Common myeloid progenitor, CD34-positive (primary cell): ENCODE measurements around the gene SIDT2.

ENCODE experiments used
- CTCF ChIA-PET: fragments of 350-600 bp; sonication (Branson Sonifier 250); formaldehyde crosslinking; loops from one replicate; lab custom pipeline; 2021; ENCODE audit warnings: antibody characterized with exemption; lab: Charles Lee
- POLR2A ChIA-PET: fragments of 350-600 bp; sonication (Branson Sonifier 250); formaldehyde crosslinking; loops from one replicate; lab custom pipeline; 2021; ENCODE audit warnings: antibody characterized with exemption; lab: Charles Lee
- DNase-seq, 3 donors: peaks; one replicate each; pipeline versions ENCODE4 v3.0.0 to v3.0.0-alpha.2; 2013
- H3K27ac ChIP-seq, 2 experiments: 1 replicate in 1 of 2; 2 replicates in 1 of 2; pipeline ENCODE4 v1.7.0; 2013; ENCODE audit warnings: inconsistent platforms in 2 of 2, low read length in 2 of 2, mild to moderate bottlenecking in 2 of 2, low read depth in 1 of 2, moderate library complexity in 1 of 2; ENCODE audit not compliant: severe bottlenecking in 2 of 2, insufficient read depth in 1 of 2, poor library complexity in 1 of 2
- H3K27me3 ChIP-seq, 5 experiments: replicated peaks in 2 of 5; 1 replicate in 3 of 5; 2 replicates in 2 of 5; pipeline versions ENCODE4 v1.6.1 to v1.7.0; 2013; ENCODE audit warnings: low read length in 4 of 5, mild to moderate bottlenecking in 2 of 5, moderate library complexity in 2 of 5, inconsistent platforms in 1 of 5; ENCODE audit not compliant: insufficient read depth in 5 of 5, control insufficient read depth in 4 of 5
- H3K36me3 ChIP-seq, 4 experiments: 1 replicate in 2 of 4; 2 replicates in 2 of 4; pipeline versions ENCODE4 v1.6.1 to v1.7.0; 2013; ENCODE audit warnings: low read length in 3 of 4, control low read depth in 1 of 4, mild to moderate bottlenecking in 1 of 4; ENCODE audit not compliant: control insufficient read depth in 4 of 4, insufficient read depth in 4 of 4
- H3K4me1 ChIP-seq, 4 experiments: 1 replicate in 3 of 4; 2 replicates in 1 of 4; pipeline versions ENCODE4 v1.6.1 to v1.7.1; 2013; ENCODE audit warnings: low read length in 3 of 4, mild to moderate bottlenecking in 3 of 4, control low read depth in 1 of 4, inconsistent platforms in 1 of 4, moderate library complexity in 1 of 4; ENCODE audit not compliant: control insufficient read depth in 4 of 4, insufficient read depth in 4 of 4; ENCODE audit errors: control extremely low read depth in 1 of 4
- H3K4me3 ChIP-seq, 7 experiments: 1 replicate in 4 of 7; 2 replicates in 3 of 7; pipeline versions ENCODE4 v1.5.1 to v1.7.0; 2013; ENCODE audit warnings: mild to moderate bottlenecking in 7 of 7, low read length in 6 of 7, moderate library complexity in 6 of 7, inconsistent platforms in 2 of 7, low read depth in 2 of 7, control low read depth in 1 of 7; ENCODE audit not compliant: insufficient read depth in 4 of 7, control insufficient read depth in 1 of 7; ENCODE audit errors: extremely low read depth in 1 of 7
- H3K9me3 ChIP-seq, 5 experiments: 1 replicate in 4 of 5; 2 replicates in 1 of 5; pipeline versions ENCODE4 v1.6.1 to v1.7.1; 2013; ENCODE audit warnings: low read length in 4 of 5, mild to moderate bottlenecking in 2 of 5, inconsistent platforms in 1 of 5, low read depth in 1 of 5, moderate library complexity in 1 of 5; ENCODE audit not compliant: control insufficient read depth in 4 of 5, insufficient read depth in 2 of 5; ENCODE audit errors: control extremely low read depth in 1 of 5
- WGBS: methylation state at CpG from one replicate; pipeline ENCODE4 v1.1.5; 2013; ENCODE audit not compliant: insufficient coverage; 5-methylcytosine and 5-hydroxymethylcytosine counted together

Gene SIDT2

DNA sequence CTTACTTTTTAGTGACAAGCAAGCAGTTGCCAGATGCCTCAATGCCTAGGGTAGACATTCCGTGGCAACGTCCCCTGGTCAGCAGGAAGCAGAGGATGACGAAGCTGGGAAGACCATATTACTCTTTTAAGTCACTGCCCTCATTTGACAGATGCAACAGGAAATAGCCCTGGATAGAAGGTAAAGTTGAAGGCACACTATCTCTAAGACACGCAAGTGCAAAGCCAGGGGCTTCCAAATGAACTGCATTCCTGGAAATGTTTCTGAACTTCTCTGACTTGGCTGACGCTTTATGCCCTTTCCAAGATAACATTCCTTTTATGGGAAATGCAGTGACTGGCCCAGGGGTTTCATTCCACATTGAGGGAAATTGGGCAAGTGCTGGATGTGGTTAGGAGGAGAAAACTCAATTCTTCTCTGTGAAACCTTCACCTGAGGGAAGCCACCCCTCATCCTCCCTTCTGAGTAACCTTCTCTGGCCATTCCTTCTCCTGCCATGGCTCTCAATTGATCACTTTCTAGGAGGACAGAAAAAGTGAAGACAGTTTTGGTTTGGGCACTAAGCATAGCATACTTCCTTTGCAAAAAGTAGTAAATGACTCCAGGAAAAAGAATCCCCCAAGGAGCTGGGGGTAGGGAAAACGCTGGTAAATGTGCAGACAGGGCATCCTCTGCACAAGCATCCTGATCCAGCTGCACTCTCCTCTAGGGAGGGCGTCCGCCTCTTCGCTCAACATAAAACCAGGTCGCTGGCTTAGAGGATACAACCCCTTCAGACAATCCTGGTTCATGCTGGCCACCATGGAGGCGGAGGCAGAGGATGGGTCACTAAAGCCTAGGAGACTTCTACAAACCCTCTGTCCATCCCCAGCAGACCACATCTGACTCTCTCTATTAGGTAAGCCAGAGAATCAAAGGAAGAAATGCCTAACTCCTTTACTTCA is 38.9 kb downstream of the SIDT2 start:
- no peak overlapping the region for H3K4me3 ChIP-seq
- no peaks in the 10 kb centered on the region for H3K27me3 ChIP-seq
- no peaks in the 10 kb centered on the region for H3K9me3 ChIP-seq
- no peak overlapping the region for H3K27ac ChIP-seq
- 98% methylated on average over 9 of the region's 11 CpGs for WGBS
- POLR2A ChIA-PET: no interaction called here
- no peaks in the 10 kb centered on the region for H3K4me1 ChIP-seq
- CTCF ChIA-PET: interaction anchor here (0.6 to 4.8 kb wide), 2 partner anchors 9 to 14 kb away, joined by 3 to 28 read pairs; no protein-coding TSS in a partner anchor
- H3K36me3 ChIP-seq: peaks cover 6 to 81% (median 63%) of the 10 kb centered on the region in 4 experiments
- no peak for DNase-seq

DNA sequence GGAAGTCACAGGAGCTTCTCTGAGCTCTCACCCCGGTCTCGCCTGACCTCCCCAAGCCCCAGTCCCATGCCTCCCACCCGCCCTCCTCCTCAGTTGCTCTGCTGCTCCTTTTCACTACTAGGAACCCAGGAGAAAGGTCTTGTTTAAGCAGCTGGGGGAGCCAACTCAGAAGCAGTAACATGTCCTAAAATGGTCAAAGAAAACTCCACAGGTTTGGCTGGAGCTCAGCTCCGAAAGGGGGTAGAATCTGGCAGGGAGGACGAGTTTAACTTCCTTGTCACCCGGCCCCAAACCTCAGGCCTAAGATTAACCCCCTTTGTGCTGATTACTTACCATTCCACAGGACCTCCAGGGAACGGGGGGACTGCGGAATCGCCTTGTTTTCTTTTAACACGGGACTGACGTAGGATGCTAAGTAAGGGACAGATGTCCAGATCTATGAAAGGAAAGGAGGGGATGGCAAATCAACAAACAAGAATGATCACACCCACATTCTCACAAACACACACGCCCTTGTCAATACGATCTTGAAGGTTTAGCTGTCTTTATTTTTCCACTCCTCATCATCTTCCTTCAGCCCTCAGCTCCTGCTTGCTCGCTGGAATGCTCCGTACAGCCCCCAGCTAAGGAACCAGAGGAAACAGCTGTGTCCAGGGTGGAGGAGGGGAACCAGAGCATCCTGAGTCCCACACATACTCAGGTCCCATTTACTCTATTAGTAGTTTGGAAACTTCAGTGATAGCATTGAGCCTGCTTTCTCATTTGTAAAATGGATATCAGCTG is 39.8 kb downstream of the SIDT2 start:
- H3K9me3 ChIP-seq: no peaks in the 10 kb centered on the region
- no peak overlapping the region for H3K4me3 ChIP-seq
- 84% methylated on average over 6 of the region's 15 CpGs for WGBS
- peaks cover 5 to 81% (median 60%) of the 10 kb centered on the region in 4 experiments for H3K36me3 ChIP-seq
- no peaks in the 10 kb centered on the region for H3K4me1 ChIP-seq
- no peak overlapping the region for H3K27ac ChIP-seq
- H3K27me3 ChIP-seq: no peaks in the 10 kb centered on the region
- POLR2A ChIA-PET: no interaction called here
- DNase-seq: no peak
- CTCF ChIA-PET: interaction anchor here (1.0 to 4.8 kb wide), 5 partner anchors 8 to 37 kb away, joined by 3 to 28 read pairs (median 5); no protein-coding TSS in a partner anchor

DNA sequence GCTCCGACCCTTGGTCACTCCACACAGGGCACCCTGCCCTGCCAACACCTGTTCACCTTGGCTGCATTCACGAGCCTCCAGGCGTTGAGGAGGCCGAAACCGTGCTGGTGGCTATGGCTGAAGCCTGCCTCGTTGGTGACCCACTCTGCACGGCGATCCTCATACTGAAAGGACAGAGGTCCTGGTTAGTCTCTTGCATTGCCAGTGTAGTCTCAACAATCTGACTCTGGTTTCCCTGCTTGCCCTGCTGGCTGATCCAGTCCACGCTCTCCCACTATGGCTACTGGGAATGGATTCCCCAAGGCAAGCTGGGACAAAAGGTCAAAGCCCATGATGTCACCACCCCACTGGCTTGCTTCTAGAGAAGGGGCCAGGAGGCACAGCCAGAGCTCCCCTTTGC is 40.5 kb downstream of the SIDT2 start:
- POLR2A ChIA-PET: no interaction called here
- no peak for DNase-seq
- CTCF ChIA-PET: interaction anchor here (1.0 to 4.8 kb wide), 5 partner anchors 8 to 38 kb away, joined by 3 to 28 read pairs (median 5); no protein-coding TSS in a partner anchor
- Histone ChIP-seq H3K27me3 (no peaks in the 10 kb centered on the region), H3K9me3 (no peaks in the 10 kb centered on the region), H3K4me1 (no peaks in the 10 kb centered on the region), H3K36me3 (peaks cover 4 to 82% (median 65%) of the 10 kb centered on the region in 4 experiments), H3K4me3 (no peak overlapping the region), H3K27ac (no peak overlapping the region)
- WGBS: 96% methylated on average over 9 of the region's 9 CpGs

GRCh38 chr11:117219455-117219854 is 40.9 kb downstream of the SIDT2 start:
- WGBS: 100% methylated on average over 2 of the region's 8 CpGs
- H3K4me1 ChIP-seq: no peaks in the 10 kb centered on the region
- CTCF ChIA-PET: interaction anchor here (1.0 to 4.8 kb wide), 6 partner anchors 7 to 39 kb away, joined by 4 to 28 read pairs (median 7); no protein-coding TSS in a partner anchor

GRCh38 chr11:117219995-117220394 is 41.5 kb downstream of the SIDT2 start:
- ChIA-PET CTCF (interaction anchor here (1.0 to 2.0 kb wide), 6 partner anchors 9 to 40 kb away, joined by 3 to 9 read pairs (median 4); partner anchors contain the start of gene PCSK7), POLR2A (interaction anchor here (0.6 to 0.9 kb wide), 2 partner anchors 12 to 390 kb away, joined by 3 read pairs; partner anchors contain the start of genes APOC3 and PCSK7)
- Histone ChIP-seq H3K36me3 (peaks cover 2 to 82% (median 65%) of the 10 kb centered on the region in 4 experiments), H3K9me3 (no peaks in the 10 kb centered on the region), H3K27ac (peak overlapping the region in 1 of 2 experiments; percentile 4), H3K27me3 (no peaks in the 10 kb centered on the region), H3K4me1 (no peaks in the 10 kb centered on the region), H3K4me3 (no peak overlapping the region)
- 100% methylated on average over 1 of the region's 4 CpGs for WGBS
- DNase-seq: no peak

More at GRCh38 chr11:117219455-117219854, 40.9 kb downstream of the SIDT2 start:
- H3K27ac ChIP-seq: peak overlapping the region in 1 of 2 experiments; percentile 4
- no peaks in the 10 kb centered on the region for H3K9me3 ChIP-seq
- no peak overlapping the region for H3K4me3 ChIP-seq
- H3K27me3 ChIP-seq: no peaks in the 10 kb centered on the region
- H3K36me3 ChIP-seq: peaks cover 4 to 83% (median 66%) of the 10 kb centered on the region in 4 experiments
- no peak for DNase-seq
- POLR2A ChIA-PET: no interaction called here

DNA sequence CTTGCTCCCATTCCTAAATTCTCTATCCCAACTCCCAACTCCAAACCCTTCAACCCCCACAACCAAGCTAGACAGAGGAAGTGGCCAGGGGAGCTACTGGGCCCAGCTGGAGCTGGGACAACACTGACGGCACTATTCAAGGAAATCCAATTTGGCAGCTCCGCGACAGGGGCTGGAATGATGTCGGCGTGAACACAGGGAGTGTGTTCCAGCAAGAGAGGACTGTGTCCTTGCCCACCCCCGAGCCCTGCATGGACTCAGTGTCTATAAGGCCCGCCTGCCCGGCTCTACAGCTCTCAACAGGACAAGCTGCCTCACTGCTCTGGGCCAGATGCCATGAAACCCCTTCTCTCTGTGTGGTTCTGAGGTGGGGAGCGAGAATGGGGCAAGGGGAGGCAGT is 42.0 kb downstream of the SIDT2 start:
- DNase-seq: no peak
- POLR2A ChIA-PET: interaction anchor here (0.6 to 0.9 kb wide), 2 partner anchors 11 to 391 kb away, joined by 3 read pairs; partner anchors contain the start of genes APOC3 and PCSK7
- H3K27ac ChIP-seq: no peak overlapping the region
- H3K4me1 ChIP-seq: no peaks in the 10 kb centered on the region
- H3K27me3 ChIP-seq: no peaks in the 10 kb centered on the region
- CTCF ChIA-PET: interaction anchor here (0.9 to 2.0 kb wide), 8 partner anchors 9 to 71 kb away, joined by 3 to 9 read pairs (median 3); partner anchors contain the start of gene PCSK7
- no peak overlapping the region for H3K4me3 ChIP-seq
- WGBS: 96% methylated on average over 8 of the region's 9 CpGs
- no peaks in the 10 kb centered on the region for H3K9me3 ChIP-seq
- H3K36me3 ChIP-seq: peaks cover 2 to 86% (median 69%) of the 10 kb centered on the region in 4 experiments
